Measurements from ENCODE around the gene JAM3.
"Not testable (repeated sequence)": the region's sequence is repeated elsewhere in the genome, so short reads cannot be mapped to it uniquely, and the experiment has no call there.

Gene JAM3

DNA sequence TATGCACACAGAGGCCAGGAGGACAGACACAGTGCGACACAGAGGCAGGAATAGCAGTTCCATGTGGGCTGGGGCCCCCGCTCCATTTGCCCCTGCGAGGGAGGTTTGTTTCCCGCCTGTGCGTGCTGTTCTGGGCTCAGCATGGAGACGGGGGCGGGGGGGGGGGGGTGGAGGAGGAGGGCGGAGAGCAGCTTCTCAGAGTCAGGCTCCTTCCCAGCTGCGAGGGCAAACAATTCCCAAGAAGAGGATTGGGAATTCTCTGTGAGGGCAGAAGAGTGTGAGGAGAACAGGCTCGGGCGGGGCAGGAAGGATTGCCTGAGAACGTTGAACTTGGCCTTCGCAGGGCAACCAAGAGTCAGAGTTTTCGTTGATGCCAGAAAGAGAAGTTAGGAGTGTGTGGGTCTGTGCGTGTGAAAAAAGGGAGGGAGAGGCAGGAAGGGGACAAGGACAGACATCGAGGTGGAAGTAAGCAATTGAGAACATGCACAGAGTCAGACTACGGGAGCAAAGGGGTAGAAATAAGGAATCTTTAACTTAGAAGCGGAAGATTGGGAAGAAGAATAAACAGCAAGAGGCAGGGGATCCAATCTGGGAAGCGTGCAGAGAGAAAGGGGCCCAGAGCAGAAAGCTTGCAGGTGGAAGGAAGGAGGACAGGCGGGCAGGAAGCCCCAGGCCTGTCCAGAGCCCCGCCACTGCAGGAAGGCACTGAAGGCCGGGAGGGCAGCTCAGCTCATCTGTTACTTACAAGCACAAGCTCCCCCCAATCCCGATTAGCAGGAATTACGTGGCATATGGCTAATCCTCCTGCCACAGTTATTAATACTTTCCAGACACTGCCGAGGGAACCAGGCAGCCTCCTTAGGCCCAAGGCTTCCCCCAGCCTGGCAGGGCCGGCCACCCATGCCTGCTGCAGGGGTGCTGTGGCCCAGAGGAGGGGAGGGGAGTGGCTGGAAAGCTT, 15.6 kb upstream of the JAM3 start:
- no peak overlapping the region for H3K4me3 ChIP-seq (ENCODE audit: low read depth, low read length)
- no peak for DNase-seq (ENCODE audit: low read depth)

DNA sequence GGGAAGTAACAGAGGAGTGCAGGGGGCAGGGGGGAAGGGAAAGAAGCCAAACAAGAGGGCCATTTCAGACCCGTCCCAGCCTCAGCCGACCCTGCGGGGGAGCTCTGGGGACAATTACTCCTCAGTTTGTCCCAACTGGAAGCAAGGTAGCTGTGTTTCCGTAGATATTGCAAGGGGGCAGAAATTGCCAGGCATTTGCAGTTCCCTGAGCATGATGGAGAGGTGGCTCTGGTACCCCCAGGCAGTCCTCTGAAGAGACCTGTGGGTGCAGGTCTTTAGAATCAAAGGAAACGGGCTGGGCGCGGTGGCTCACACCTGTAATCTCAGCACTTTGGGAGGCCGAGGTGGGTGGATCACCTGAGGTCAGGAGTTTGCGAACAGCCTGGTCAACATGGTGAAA, 13.8 kb upstream of the JAM3 start:
- DNase-seq (ENCODE audit: low read depth): no peak
- no peak overlapping the region for H3K4me3 ChIP-seq (ENCODE audit: low read depth, low read length)

DNA sequence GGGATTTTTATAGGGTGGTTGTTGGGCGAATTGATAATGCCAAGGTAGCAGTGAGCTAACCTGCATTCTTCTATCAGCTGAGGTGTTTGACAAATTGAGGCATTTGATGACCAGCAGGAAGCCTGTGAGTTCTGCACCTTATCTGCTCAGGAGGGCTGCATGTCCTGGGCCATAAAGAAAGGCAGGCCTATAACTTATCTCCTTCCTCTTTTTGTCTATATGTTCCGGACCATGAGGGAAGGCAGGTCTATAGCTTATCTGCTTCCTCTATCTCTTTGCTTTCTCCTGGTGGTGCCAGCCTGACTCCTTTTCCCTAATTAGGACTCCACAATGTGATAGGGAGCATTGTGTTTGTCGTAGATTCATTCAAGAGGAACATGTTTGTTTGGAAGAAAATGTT, 8.6 kb upstream of the JAM3 start:
- no peak for DNase-seq (ENCODE audit: low read depth)
- no peak overlapping the region for H3K4me3 ChIP-seq (ENCODE audit: low read depth, low read length)

DNA sequence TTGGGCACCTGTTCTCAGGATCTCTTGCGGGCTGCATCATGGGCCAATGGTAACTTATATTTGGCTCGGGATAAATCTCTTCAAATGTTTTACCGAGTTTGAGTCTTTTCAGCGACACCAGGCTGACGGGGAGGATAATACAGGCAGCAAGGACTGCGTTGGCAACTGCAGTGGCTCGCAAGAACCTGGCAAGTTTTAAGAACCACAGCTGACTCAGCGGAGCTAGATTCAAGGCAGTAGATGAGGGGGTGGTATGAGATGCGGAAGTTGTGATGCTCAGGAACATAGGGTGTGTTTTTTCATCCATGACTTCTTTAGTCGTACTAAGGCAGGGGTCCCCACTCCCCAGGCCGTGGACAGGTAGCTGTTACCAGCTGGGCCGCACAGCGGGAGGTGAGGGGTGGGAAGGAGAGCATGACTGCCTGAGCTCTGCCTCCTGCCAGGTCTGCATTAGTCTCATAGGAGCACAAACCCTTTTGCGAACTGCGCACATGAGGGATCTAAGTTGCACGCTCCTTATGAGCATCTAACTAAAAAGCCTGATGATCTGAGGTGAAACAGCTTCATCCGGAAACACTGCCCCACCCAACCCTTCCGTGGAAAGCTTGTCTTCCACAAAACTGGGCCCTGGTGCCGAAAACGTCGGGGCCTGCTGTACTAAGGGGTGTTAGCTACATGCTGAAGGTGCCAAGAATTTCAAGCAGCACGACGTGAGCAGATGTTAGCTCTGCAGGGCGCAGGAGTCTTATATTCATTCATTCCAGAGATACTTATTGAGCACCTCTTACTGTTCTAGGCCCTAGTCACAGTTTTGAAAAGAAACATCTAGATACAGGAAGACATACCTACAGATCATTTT, 6.4 kb upstream of the JAM3 start:
- DNase-seq (ENCODE audit: low read depth): no peak
- no peak overlapping the region for H3K4me3 ChIP-seq (ENCODE audit: low read depth, low read length)

DNA sequence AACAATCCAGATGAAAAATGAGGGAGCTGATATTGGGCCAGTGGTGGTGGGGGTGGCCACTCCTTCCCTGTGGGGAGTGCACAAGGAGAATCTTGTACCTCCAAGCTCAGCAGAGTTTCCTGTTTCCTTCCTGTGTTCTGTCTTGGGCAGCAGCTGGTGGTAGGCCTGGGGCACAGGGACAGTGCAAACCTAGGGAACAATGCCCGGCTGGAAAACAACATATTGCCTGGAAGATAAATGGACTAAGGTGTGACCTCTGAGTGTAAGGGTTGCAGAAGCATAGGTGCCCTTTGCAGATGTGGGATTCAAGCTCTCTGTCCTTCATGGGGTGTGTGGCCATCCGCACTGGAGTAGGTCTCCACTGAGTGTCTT, 5.8 kb upstream of the JAM3 start:
- no peak for DNase-seq (ENCODE audit: low read depth)
- no peak overlapping the region for H3K4me3 ChIP-seq (ENCODE audit: low read depth, low read length)

- DNase-seq (ENCODE audit: low read depth): no peak
- H3K4me3 ChIP-seq (ENCODE audit: low read depth, low read length): no peak overlapping the region
Measured at GRCh38 chr11:134063991-134064747, 4.7 kb upstream of the JAM3 start.

- no peak for DNase-seq (ENCODE audit: low read depth)
- no peak overlapping the region for H3K4me3 ChIP-seq (ENCODE audit: low read depth, low read length)
Measured at GRCh38 chr11:134065381-134065780, 3.5 kb upstream of the JAM3 start.

DNA sequence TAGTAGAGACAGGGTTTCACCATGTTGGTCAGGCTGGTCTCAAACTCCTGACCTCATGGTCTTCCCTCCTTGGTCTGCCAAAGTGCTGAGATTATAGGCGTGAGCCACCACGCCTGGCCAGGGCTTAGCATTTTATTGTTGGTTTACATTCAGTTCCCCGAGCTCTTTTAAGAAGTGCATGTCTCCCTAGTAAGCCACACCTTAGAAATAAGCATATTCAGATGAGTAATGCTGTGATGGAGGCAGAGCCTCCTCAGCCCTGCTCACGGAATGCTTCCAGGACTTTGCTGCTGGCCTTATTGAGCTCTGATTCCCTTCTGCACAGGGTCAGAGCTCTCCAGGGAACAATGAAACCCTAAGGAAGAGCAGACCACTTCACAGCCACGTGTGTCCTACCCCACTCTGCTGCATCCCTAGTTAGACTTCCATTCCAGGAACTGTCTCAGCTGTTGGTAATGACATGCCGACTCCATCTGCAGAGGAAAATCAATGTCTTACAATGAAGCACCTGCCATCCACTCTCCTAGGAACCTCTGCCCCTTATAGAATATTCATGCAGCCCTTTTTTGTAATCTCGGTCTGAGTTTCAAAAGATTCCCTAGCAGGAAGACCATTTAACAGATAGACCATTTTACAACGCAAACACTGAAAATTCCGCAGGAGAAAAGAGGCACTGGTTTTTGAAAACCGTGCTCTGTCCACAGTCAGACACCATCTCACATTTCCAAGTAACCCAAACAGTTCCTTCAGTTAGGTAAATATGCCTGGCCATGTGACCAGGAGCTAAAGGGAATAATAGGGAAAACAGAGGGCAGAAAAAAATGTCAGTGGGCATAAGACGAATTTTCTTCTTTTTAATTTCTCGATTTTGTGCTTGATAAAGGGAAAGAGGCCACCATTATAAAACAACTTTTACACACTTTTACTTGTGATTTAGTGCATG, 1.7 kb upstream of the JAM3 start:
- no peak for DNase-seq (ENCODE audit: low read depth)
- no peak overlapping the region for H3K4me3 ChIP-seq (ENCODE audit: low read depth, low read length)

DNA sequence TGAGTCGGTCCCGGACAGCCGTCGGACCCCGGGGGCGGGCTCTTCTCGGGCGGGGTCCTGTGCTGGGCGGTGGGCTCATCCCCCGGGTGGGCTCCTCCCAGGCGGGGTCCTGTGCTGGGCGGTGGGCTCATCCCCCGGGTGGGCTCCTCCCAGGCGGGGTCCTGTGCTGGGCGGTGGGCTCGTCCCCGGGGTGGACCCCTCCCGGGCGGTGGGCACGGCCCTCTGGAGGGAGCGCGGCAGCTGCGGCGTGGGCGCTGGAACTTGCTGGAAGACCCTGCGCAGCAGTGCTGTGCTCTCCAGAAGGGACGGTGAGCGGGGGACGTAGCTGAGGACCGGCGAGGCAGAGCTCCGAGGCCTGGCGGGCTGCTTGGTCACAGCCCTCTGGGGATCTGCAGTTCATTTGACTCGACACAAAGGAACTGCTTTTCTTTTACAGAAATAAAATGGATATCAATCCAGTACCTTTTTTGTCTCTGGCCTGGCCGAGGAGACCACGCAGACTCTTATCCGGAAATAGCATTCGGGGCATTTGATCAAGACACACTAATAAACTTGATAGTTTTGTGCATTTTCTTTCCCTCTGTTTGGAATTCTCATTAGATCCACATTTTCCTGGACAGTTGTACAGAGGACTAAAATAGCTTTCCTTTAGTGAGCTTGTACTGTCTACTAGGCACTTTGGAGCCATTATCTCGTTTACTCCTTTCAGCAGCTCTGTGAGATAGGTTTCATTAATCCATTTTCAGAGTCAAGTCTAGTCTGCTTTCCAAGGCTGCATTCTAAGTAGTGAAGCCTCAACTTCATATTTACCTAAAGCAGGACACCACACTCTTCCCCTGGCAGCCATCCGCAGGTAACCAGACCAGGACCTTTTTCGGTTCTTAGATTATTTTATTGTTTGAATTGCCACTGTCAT, 812 bp downstream of the JAM3 start:
- peak overlapping the region; percentile 83 for H3K4me3 ChIP-seq (ENCODE audit: low read depth, low read length)
- DNase-seq (ENCODE audit: low read depth): no peak

GRCh38 chr11:134070342-134070845, 1.5 kb downstream of the JAM3 start:
- H3K4me3 ChIP-seq (ENCODE audit: low read depth, low read length): peak overlapping the region; percentile 83
- DNase-seq (ENCODE audit: low read depth): no peak

- H3K4me3 ChIP-seq (ENCODE audit: low read depth, low read length): peak overlapping the region; percentile 83
- DNase-seq (ENCODE audit: low read depth): no peak
Measured at GRCh38 chr11:134071306-134071705, 2.4 kb downstream of the JAM3 start.

- H3K4me3 ChIP-seq (ENCODE audit: low read depth, low read length): no peak overlapping the region
- no peak for DNase-seq (ENCODE audit: low read depth)
Measured at GRCh38 chr11:134071766-134072402, 3.0 kb downstream of the JAM3 start.

DNA sequence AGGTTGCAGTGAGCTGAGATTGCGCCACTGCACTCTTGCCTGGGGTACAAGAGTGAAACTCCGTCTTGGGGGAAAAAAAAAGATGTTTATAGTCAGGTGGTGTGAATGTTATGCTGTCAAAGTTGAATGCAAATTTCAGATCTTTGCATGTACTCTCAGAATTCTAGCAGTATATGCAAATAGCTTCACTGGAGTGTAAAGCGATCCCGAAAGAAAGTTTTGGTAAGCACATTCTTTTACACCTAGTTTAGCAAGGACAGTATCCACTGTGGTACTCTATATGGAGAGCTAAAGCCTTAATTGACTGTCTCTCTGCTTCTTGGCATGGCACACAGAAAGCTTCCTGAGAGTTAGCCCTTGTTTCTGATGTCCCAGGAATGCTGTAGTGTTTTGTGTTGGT, 4.0 kb downstream of the JAM3 start:
- H3K4me3 ChIP-seq (ENCODE audit: low read depth, low read length): no peak overlapping the region
- no peak for DNase-seq (ENCODE audit: low read depth)

DNA sequence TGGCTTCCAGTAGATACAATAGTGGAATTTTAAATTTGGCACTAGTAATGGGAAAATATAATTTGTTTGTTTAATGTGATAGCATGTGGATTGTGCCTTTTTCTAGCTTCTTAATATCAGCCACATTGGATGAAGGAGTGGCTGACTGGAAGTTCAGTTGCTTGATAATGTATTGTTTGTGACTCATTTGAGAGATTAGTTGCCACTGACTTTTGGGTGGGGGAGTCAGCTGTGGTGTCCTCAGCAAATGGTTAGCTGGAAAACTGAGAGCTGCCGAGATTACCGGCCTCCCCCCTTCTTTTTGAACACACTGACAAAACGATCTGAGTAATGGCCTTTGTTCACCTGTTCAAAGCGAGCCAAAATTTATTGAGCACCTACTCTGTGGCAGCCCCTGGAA, 5.5 kb downstream of the JAM3 start:
- no peak overlapping the region for H3K4me3 ChIP-seq (ENCODE audit: low read depth, low read length)
- DNase-seq (ENCODE audit: low read depth): no peak

DNA sequence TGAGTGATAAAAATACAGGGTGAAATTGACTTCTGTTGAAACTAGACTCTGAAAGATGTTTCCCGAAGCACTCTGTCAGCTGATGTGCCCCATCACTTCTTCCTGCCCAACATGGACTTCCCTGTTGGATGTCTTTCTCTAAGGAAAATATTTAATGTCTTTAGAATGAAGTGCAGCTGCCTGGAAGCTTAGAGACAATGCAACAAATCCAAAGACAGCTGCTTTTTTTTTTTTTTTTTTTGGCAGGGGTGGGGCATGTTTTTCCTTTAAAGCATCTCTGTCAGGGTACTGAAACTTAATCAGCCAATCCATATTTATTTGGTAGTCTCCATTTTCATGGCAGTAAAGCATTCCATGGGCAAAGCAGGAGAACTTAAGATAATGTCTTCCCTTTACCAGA, 5.9 kb downstream of the JAM3 start:
- DNase-seq (ENCODE audit: low read depth): no peak

GRCh38 chr11:134079317-134079716, 10.4 kb downstream of the JAM3 start:
- H3K4me3 ChIP-seq (ENCODE audit: low read depth, low read length): no peak overlapping the region
- DNase-seq (ENCODE audit: low read depth): no peak

More for the DNA sequence above, 5.9 kb downstream of the JAM3 start:
- no peak overlapping the region for H3K4me3 ChIP-seq (ENCODE audit: low read depth, low read length)

DNA sequence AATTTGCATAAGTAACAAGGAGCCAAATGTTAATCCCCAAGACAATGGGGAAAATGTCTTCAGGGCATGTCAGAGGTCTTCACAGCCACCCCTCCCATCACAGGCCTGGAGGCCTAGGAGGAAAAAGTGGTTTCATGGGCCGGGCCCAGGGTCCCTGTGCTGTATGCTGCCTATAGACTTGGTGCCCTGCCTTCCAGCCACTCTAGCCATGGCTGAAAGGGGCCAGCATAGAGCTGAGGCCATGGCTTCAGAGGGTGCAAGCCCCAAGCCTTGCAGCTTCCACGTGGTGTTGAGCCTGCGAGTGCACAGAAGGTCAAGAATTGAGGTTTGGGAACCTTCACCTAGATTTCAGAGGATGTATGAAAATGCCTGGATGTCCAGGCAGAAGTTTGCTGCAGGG, 12.4 kb downstream of the JAM3 start:
- not testable (repeated sequence) for DNase-seq (ENCODE audit: low read depth); H3K4me3 ChIP-seq (ENCODE audit: low read depth, low read length)
